OCI-LY1 (cell line): Measurements from ENCODE around the gene ZXDB.
"Not testable (repeated sequence)": the region's sequence is repeated elsewhere in the genome, so short reads cannot be mapped to it uniquely, and the experiment has no call there.

Source experiments
- H2AFZ ChIP-seq: fragments of 200-600 bp; sonication (generic), shearing (Covaris generic); 2 replicates; pipeline ENCODE4 v1.6.0; 2014; ENCODE audit warnings: antibody characterized with exemption, mild to moderate bottlenecking, low read length
- H3F3A ChIP-seq: fragments of 200-600 bp; sonication (generic), shearing (Covaris generic); 2 replicates; pipeline ENCODE4 v1.6.0; 2014; ENCODE audit warnings: mild to moderate bottlenecking, antibody characterized with exemption, low read length, moderate library complexity; ENCODE audit not compliant: insufficient read depth
- H3K27ac ChIP-seq: fragments of 200-600 bp; sonication (generic); 2 replicates; pipeline ENCODE4 v1.5.1; 2014; ENCODE audit warnings: low read length, mixed run types, mild to moderate bottlenecking, low read depth; ENCODE audit not compliant: poor library complexity, severe bottlenecking
- H3K27me3 ChIP-seq: fragments of 200-600 bp; sonication (generic); 2 replicates; pipeline ENCODE4 v1.6.0; 2014; ENCODE audit warnings: antibody characterized with exemption, mild to moderate bottlenecking, low read length, moderate library complexity; ENCODE audit not compliant: insufficient read depth
- H3K36me3 ChIP-seq: fragments of 200-600 bp; sonication (generic); 2 replicates; pipeline ENCODE4 v1.6.1; 2014; ENCODE audit warnings: mild to moderate bottlenecking, antibody characterized with exemption, low read length, moderate library complexity, mixed read lengths; ENCODE audit not compliant: insufficient read depth
- H3K4me1 ChIP-seq: fragments of 200-600 bp; sonication (generic); 2 replicates; pipeline ENCODE4 v1.5.1; 2014; ENCODE audit warnings: mild to moderate bottlenecking, low read length, moderate library complexity; ENCODE audit not compliant: insufficient read depth, severe bottlenecking
- H3K4me2 ChIP-seq: fragments of 200-600 bp; sonication (generic), shearing (Covaris generic); 2 replicates; pipeline ENCODE4 v1.6.1; 2014; ENCODE audit warnings: low read length
- H3K4me3 ChIP-seq: fragments of 200-600 bp; sonication (generic); 2 replicates; pipeline ENCODE4 v1.5.1; 2014; ENCODE audit warnings: low read length, low read depth, mild to moderate bottlenecking, mixed read lengths; ENCODE audit not compliant: poor library complexity, severe bottlenecking
- H3K79me2 ChIP-seq: fragments of 200-600 bp; shearing (Covaris generic); 2 replicates; pipeline ENCODE4 v1.6.1; 2016; ENCODE audit warnings: mixed run types, low read length, mixed read lengths; ENCODE audit not compliant: insufficient read depth
- H3K9ac ChIP-seq: fragments of 200-600 bp; sonication (generic), shearing (Covaris generic); 2 replicates; pipeline ENCODE4 v1.6.1; 2014; ENCODE audit warnings: mild to moderate bottlenecking, low read length, mixed read lengths
- H3K9me2 ChIP-seq: fragments of 200-600 bp; sonication (generic), shearing (Covaris generic); 2 replicates; pipeline ENCODE4 v1.6.1; 2014; ENCODE audit warnings: low read depth, mild to moderate bottlenecking, low read length, mixed read lengths
- H3K9me3 ChIP-seq: fragments of 200-600 bp; shearing (Covaris generic); 2 replicates; pipeline ENCODE4 v1.6.1; 2014; ENCODE audit warnings: low read length, mixed read lengths
- H4K20me1 ChIP-seq: fragments of 200-600 bp; sonication (generic), shearing (Covaris generic); 2 replicates; pipeline ENCODE4 v1.6.0; 2016; ENCODE audit warnings: mild to moderate bottlenecking, low read length; ENCODE audit not compliant: insufficient read depth
- CTCF ChIP-seq: fragments of 200-600 bp; sonication (generic), shearing (Covaris generic); IDR thresholded peaks from 2 replicates; pipeline ENCODE4 v1.5.1; 2017; ENCODE audit warnings: mild to moderate bottlenecking, antibody characterized with exemption, low read length, moderate library complexity, mixed read lengths
- EZH2 ChIP-seq: fragments of 200-600 bp; sonication (generic), shearing (Covaris generic); IDR thresholded peaks from 2 replicates; pipeline ENCODE4 v1.8.0; 2017; ENCODE audit warnings: borderline replicate concordance, mixed run types, mild to moderate bottlenecking, antibody characterized with exemption, low read length, moderate library complexity, mixed read lengths

The ZXDB gene

GRCh38 chrX:57596109-57596508 lies 4.3 kb downstream of the ZXDB start:
- Histone ChIP-seq H3K4me1 (peaks cover 33% of the 10 kb centered on the region), H2AFZ (no peak overlapping the region), H3K4me2 (peak overlapping the region; percentile 62), H3K9ac (no peak overlapping the region), H3K9me2 (no peaks in the 10 kb centered on the region), H3F3A (no peaks in the 10 kb centered on the region), H3K27me3 (no peaks in the 10 kb centered on the region), H3K36me3 (no peaks in the 10 kb centered on the region), H3K27ac (no peak overlapping the region), H3K79me2 (peaks cover 14% of the 10 kb centered on the region; the same call in 1 of the 2 replicates), H3K4me3 (peak overlapping the region; percentile 39), H3K9me3 (no peaks in the 10 kb centered on the region), H4K20me1 (no peaks in the 10 kb centered on the region)
- no peak for TF ChIP-seq CTCF
- TF ChIP-seq EZH2 = no peak

GRCh38 chrX:57596516-57596915 lies 4.7 kb downstream of the ZXDB start:
- H3K9ac ChIP-seq = no peak overlapping the region
- no peak overlapping the region for H2AFZ ChIP-seq
- peaks cover 29% of the 10 kb centered on the region for H3K4me1 ChIP-seq
- no peaks in the 10 kb centered on the region for H3F3A ChIP-seq
- H4K20me1 ChIP-seq = no peaks in the 10 kb centered on the region
- no peaks in the 10 kb centered on the region for H3K27me3 ChIP-seq
- H3K79me2 ChIP-seq = peaks cover 14% of the 10 kb centered on the region; the same call in 1 of the 2 replicates
- no peak overlapping the region for H3K27ac ChIP-seq
- H3K4me2 ChIP-seq = 0 out of 2 replicates have a peak overlapping the region, but pooled peaks have one; percentile 62
- no peaks in the 10 kb centered on the region for H3K36me3 ChIP-seq
- H3K9me2 ChIP-seq = no peaks in the 10 kb centered on the region
- TF ChIP-seq CTCF (no peak), EZH2 (no peak)
- peak overlapping the region; percentile 39 for H3K4me3 ChIP-seq
- H3K9me3 ChIP-seq = no peaks in the 10 kb centered on the region

GRCh38 chrX:57607295-57608187 lies 15.7 kb downstream of the ZXDB start:
- Histone ChIP-seq H3K4me3 (no peak overlapping the region), H3K27me3 (no peaks in the 10 kb centered on the region), H3K4me1 (no peaks in the 10 kb centered on the region), H3K9me3 (no peaks in the 10 kb centered on the region), H3K9ac (no peak overlapping the region), H3F3A (no peaks in the 10 kb centered on the region), H2AFZ (no peak overlapping the region), H3K36me3 (no peaks in the 10 kb centered on the region), H3K4me2 (no peak overlapping the region), H4K20me1 (no peaks in the 10 kb centered on the region), H3K79me2 (no peaks in the 10 kb centered on the region), H3K9me2 (no peaks in the 10 kb centered on the region), H3K27ac (no peak overlapping the region)
- TF ChIP-seq EZH2 (no peak), CTCF (no peak)

- H3K27ac ChIP-seq, H3K9ac ChIP-seq, H3K4me2 ChIP-seq, H3F3A ChIP-seq, H3K4me1 ChIP-seq, H4K20me1 ChIP-seq, H3K36me3 ChIP-seq, H3K9me3 ChIP-seq, H3K27me3 ChIP-seq, H3K79me2 ChIP-seq, H3K9me2 ChIP-seq, H3K4me3 ChIP-seq, H2AFZ ChIP-seq: not testable (repeated sequence)
Observed at GRCh38 chrX:57613351-57613750, 21.5 kb downstream of the ZXDB start.

- not testable (repeated sequence) for H3K27ac ChIP-seq, H2AFZ ChIP-seq, H3K4me1 ChIP-seq, H3K27me3 ChIP-seq, H3K9ac ChIP-seq, H3K9me2 ChIP-seq, H3K4me3 ChIP-seq, H3K9me3 ChIP-seq, H3K4me2 ChIP-seq, H3F3A ChIP-seq, H4K20me1 ChIP-seq, H3K79me2 ChIP-seq, H3K36me3 ChIP-seq
Observed at GRCh38 chrX:57629438-57629837, 37.6 kb downstream of the ZXDB start.
